K562 (cell line): Measurements from ENCODE around the gene RHOU. TPM values are rescaled to one million over a fixed set of nuclear protein-coding genes. Genes with fewer than 3 reads are reported as not detected.

Source experiments
- ATAC-seq: fragments of 200-7000 bp; cut with Tn5 transposase; 3 replicates; pipeline ENCODE4 v1.9.1; 2020; ENCODE audit warnings: moderate library complexity
- BruUV-seq: library from RNA; stranded (reverse); fragments of 400-500 nt; replicated peaks from 2 replicates; lab custom pipeline; 2021; lab: Mats Ljungman, UMichigan
- CTCF ChIA-PET: fragments of 300-600 bp; formaldehyde crosslinking; extraction: SDS; loops from one replicate; lab custom pipeline; 2021; ENCODE audit warnings: low intra/inter-chr PET ratio; lab: Yijun Ruan, JAX
- POLR2A ChIA-PET: fragments of 300-600, 350-650 bp; sonication (Branson Sonifier 250); formaldehyde crosslinking; extraction: SDS; loops from one replicate; lab custom pipeline; 2021; ENCODE audit warnings: antibody characterized with exemption, inconsistent platforms; lab: Yijun Ruan, JAX
- DNase-seq, 4 experiments: peaks; one replicate each; pipeline versions ENCODE4 v3.0.0 to v3.0.0-alpha.2; 2011 to 2018; ENCODE audit warnings: low spot score in 3 of 4, mixed read lengths in 3 of 4; ENCODE audit errors: extremely low read depth in 1 of 4
- FAIRE-seq: peaks from 2 replicates; lab custom pipeline; 2011; peaks lifted over from hg19 to GRCh38; lab: Jason Lieb, UNC
- H2AFZ ChIP-seq: 2 replicates; pipeline ENCODE4 v1.6.0; 2011; ENCODE audit warnings: low read depth, low read length, control low read depth, inconsistent platforms
- H3K27ac ChIP-seq: fragments of 200-600 bp; 3 replicates; pipeline ENCODE4 v1.8.0; 2011; ENCODE audit warnings: low read depth, mild to moderate bottlenecking, control low read depth, inconsistent platforms, low read length, moderate library complexity, mixed read lengths; ENCODE audit errors: extremely low read depth
- H3K27me3 ChIP-seq, 2 experiments: fragments of 300-600 bp in 1 of 2; 2 replicates in 1 of 2; 3 replicates in 1 of 2; pipeline versions ENCODE4 v1.6.0 to v1.8.0; 2011; ENCODE audit warnings: inconsistent platforms in 2 of 2, low read length in 2 of 2, mild to moderate bottlenecking in 1 of 2, mixed read lengths in 1 of 2, moderate library complexity in 1 of 2; ENCODE audit not compliant: control insufficient read depth in 2 of 2, insufficient read depth in 2 of 2
- H3K36me3 ChIP-seq: fragments of 300-600 bp; 3 replicates; pipeline ENCODE4 v1.8.0; 2011; ENCODE audit warnings: mild to moderate bottlenecking, low read length, inconsistent platforms; ENCODE audit not compliant: control insufficient read depth, insufficient read depth
- H3K4me1 ChIP-seq, 2 experiments: fragments of 200-600 bp in 1 of 2; replicated peaks in 1 of 2; 2 replicates in 1 of 2; 3 replicates in 1 of 2; pipeline versions ENCODE4 v1.5.1 to v1.8.0; 2011; ENCODE audit warnings: inconsistent platforms in 2 of 2, low read length in 2 of 2, mild to moderate bottlenecking in 1 of 2, mixed read lengths in 1 of 2, moderate library complexity in 1 of 2; ENCODE audit not compliant: control insufficient read depth in 2 of 2, insufficient read depth in 2 of 2
- H3K4me2 ChIP-seq: 2 replicates; pipeline ENCODE4 v1.6.1; 2011; ENCODE audit warnings: low read length, control low read depth, inconsistent platforms, mixed read lengths; ENCODE audit not compliant: insufficient read depth
- H3K4me3 ChIP-seq: fragments of 200-600 bp; sonication (generic), shearing (Covaris generic); 2 replicates; pipeline ENCODE4 v1.5.1; 2016; ENCODE audit warnings: control low read depth, inconsistent platforms
- H3K79me2 ChIP-seq: fragments of 200-600 bp; 3 replicates; pipeline ENCODE4 v1.8.0; 2011; ENCODE audit warnings: low read length, inconsistent platforms; ENCODE audit not compliant: control insufficient read depth, insufficient read depth
- H3K9ac ChIP-seq, 2 experiments: 2 replicates each; pipeline versions ENCODE4 v1.6.0 to v1.6.1; 2011; ENCODE audit warnings: low read depth in 2 of 2, low read length in 2 of 2, control low read depth in 1 of 2, inconsistent platforms in 1 of 2, mild to moderate bottlenecking in 1 of 2, mixed read lengths in 1 of 2; ENCODE audit not compliant: insufficient read depth in 1 of 2
- H3K9me1 ChIP-seq: one replicate; pipeline ENCODE4 v1.6.0; 2011; ENCODE audit warnings: inconsistent platforms, mild to moderate bottlenecking, low read length, moderate library complexity; ENCODE audit not compliant: control insufficient read depth, insufficient read depth
- H3K9me3 ChIP-seq: replicated peaks from 2 replicates; pipeline ENCODE4 v1.5.1; 2011; ENCODE audit warnings: low read depth, low read length, inconsistent platforms; ENCODE audit not compliant: control insufficient read depth, insufficient read depth
- H4K20me1 ChIP-seq: replicated peaks from 2 replicates; pipeline ENCODE4 v1.6.1; 2011; ENCODE audit warnings: low read length, inconsistent platforms, mixed read lengths; ENCODE audit not compliant: control insufficient read depth, insufficient read depth
- AFF4 ChIP-seq: sonication (generic); formaldehyde crosslinking; IDR thresholded peaks from 2 replicates; pipeline ENCODE4 v1.8.0; 2023; ENCODE audit warnings: mild to moderate bottlenecking, missing genetic modification reagents
- WGBS: fragments of 100-300 bp; shearing (Covaris generic); methylation state at CpG from one replicate; pipeline ENCODE4 v1.1.6; 2016; ENCODE audit warnings: low coverage, mixed read lengths; ENCODE audit not compliant: insufficient coverage; ENCODE audit errors: missing lambda C conversion rate; 5-methylcytosine and 5-hydroxymethylcytosine counted together
- in situ Hi-C: fragments of 300-500 bp; cut with MboI; formaldehyde crosslinking; loops from 4 replicates; pipeline ENCODE4 v1.15.0; 2018; ENCODE audit warnings: inconsistent platforms, mixed read lengths
- intact Hi-C: fragments of 100-400 bp; cut with micrococcal nuclease; formaldehyde crosslinking; loops from 2 replicates; pipeline ENCODE4 v1.14.2; 2022
- polyA plus RNA-seq, 8 experiments: library from polyadenylated mRNA; depleted of rRNA in 4 of 8; stranded (reverse) in 5 of 8; unstranded in 3 of 8; fragments of >200 nt; fragmentation: Nextera tagmentation in 2 of 8; fragmentation: Illumina TruSeq in 1 of 8; extraction: Ambion mirVana in 2 of 8; extraction: Trizol in 1 of 8; gene quantifications; 2 replicates each; pipeline versions ENCODE4 v1.2.1 to v1.2.3, GENCODE V29; 2011 to 2014; ENCODE audit warnings: inconsistent platforms in 1 of 8, missing spikeins in 1 of 8
- total RNA-seq, 7 experiments: library from RNA; depleted of rRNA in 6 of 7; stranded (reverse); fragments of >200 nt in 6 of 7; fragmentation: Illumina TruSeq in 2 of 7; extraction: Trizol in 2 of 7; gene quantifications; 2 replicates each; pipeline versions ENCODE4 v1.2.1 to v1.2.3, GENCODE V29; 2011 to 2021; ENCODE audit warnings: low replicate concordance in 1 of 7

Gene RHOU
- total and polyA plus RNA-seq, 9 of the 15 experiments (the other 6 are each of a cell fraction or from before 2014, with no cell fraction given), result 0.07 TPM; not detected in 8

GRCh38 chr1:228794810-228795209, 59.5 kb downstream of the RHOU start:
- Histone ChIP-seq H3K4me2 (no peak overlapping the region), H3K9me3 (no peaks in the 10 kb centered on the region), H3K27me3 (peaks cover 3 to 25% of the 10 kb centered on the region in 2 experiments; a peak in 2 of 5 replicates), H3K27ac (no peak overlapping the region), H3K4me3 (no peak overlapping the region), H3K9ac (no peak overlapping the region), H3K36me3 (no peaks in the 10 kb centered on the region), H3K79me2 (no peaks in the 10 kb centered on the region), H3K9me1 (no peaks in the 10 kb centered on the region), H3K4me1 (no peaks in the 10 kb centered on the region), H4K20me1 (no peaks in the 10 kb centered on the region; the same call in 1 of the 2 replicates), H2AFZ (no peak overlapping the region)
- POLR2A ChIA-PET, result no interaction called here
- no TSS peak for BruUV-seq
- intact Hi-C loops, result no loop called here
- ATAC-seq (no peak), DNase-seq (no peak), FAIRE-seq (no peak)
- WGBS, result 1% methylated on average over 5 of the region's 5 CpGs
- CTCF ChIA-PET, result no interaction called here
- in situ Hi-C loops, result no loop called here
- no peak for TF ChIP-seq AFF4
